ENCODE data around the gene PHRF1.

The PHRF1 gene

GRCh38 chr11:537622-538430 lies 38.4 kb upstream of the PHRF1 start:
- DNase-seq: no peak

GRCh38 chr11:538431-539051 lies 37.7 kb upstream of the PHRF1 start:
- DNase-seq: no peak

- no peak for DNase-seq
Measured at GRCh38 chr11:539971-540481, 36.2 kb upstream of the PHRF1 start.

DNA sequence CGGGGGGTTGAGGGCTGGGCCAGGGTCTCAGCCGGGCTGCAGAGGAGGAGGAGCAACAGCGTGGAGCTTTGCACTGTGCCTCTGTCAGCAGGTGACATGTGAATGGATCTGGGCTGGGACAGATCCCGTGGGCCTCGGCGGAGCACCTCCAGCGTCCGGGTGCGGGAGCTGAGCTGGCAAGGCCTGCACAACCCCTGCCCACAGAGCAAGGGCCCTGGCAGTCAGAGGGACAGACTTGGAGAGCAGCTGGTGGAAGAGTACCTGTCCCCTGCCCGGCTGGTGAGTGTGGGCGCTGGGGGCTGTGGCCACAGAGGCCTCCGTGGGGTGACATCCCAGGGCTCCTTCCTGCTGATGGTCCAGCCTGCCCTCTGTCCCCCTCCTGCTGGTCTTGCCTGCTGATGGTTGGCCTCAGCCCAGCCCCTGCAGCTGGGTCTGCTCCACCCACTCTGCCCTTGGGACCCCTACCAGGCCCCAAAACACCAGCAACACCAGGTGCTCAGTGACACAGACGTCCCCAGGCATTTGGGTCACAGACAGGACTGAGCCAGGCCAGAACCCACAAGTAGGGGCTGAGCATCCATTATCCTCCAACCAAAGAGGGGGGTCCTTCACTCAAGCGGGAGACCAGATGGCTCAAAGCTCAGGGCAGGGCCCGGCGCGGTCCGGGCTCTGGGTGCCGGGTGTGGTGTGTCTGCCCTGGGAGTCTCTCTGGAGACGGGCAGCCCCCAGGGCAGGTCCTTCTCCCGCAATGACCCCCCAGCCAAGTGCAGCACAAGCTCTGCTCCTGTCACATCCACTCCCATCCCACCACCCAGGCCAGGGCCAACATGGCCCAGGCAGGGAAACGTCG lies 35.5 kb upstream of the PHRF1 start:
- DNase-seq: no peak

- no peak for DNase-seq
Measured at GRCh38 chr11:541433-541885, 34.8 kb upstream of the PHRF1 start.

DNA sequence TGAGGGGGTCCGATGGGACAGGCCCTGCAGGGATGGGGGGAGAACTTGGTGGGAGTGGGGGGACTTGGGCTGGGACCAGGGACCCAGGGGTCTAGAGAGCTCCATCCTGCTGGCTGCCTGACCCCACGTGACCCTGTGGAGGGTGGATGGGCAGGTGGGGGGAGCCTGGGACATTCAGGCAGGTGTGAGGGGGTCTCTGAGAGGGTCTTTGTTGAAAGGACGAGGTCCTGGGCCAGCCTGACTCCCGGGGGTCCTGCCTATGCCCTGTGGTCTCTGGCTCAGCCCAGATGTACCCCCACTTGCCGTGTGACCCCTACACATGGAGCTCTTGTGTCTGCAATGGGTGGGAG lies 31.5 kb upstream of the PHRF1 start:
- DNase-seq: no peak

DNA sequence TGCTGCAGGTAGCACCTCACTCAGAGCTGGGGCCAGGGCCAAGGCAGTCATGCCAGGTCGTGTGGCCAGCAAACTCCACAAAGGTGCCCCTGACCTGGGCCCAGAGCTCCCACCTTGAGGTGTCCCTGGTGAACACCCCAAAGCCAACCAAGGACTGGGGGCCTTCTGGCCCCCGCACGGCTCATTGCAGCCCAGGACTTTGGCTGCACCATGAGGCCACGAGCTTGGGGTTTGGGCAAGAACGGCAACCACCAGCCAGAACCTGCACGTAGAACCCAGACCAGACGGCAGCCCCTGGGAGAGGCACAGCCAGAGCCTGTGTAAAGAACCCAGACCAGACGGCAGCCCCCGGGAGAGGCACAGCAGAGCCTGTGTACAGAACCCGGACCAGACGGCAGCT lies 31.1 kb upstream of the PHRF1 start:
- DNase-seq: no peak

DNA sequence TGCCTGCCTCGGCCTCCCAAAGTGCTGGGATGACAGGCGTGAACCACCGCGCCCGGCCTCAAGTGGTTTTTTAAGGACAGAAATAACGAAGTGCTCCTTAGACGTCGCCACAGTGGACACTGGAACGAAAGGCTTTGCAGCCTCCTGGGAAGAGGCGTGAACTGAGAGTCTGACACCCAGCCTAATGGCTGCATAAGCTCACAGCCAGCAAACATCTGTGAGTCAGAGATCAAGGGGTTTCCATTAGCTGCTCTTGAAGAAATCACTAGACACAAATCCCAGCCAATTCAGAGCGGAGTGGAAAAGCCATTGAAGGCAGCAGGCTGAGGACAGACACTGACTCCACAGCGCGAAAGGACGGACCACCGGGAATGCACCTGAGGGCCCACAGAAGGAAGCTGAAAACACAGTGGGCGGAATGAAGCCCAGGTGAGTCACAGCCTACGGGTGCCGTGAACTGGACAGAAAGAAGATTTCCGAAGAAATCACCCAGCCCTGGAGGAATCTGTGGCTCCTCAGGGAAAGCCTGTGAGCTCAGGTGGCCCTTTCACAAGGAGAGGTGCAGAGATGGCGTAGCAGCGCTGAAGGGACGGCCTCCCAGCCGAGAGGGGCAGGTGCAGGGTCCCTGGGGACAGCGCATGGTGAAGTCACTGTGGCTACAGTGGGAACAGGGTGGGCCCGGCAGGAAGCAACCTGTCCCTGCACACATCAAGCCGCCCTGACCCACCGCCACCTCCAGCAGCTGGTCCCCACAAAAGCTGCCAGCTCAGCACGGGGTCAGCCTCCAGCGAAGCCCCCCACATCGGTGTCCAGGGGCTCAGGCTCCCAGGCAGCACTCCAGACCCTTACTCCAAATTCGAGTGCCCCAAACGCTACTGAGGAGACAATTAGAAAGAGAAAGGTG lies 27.3 kb upstream of the PHRF1 start:
- no peak for DNase-seq

- DNase-seq: no peak
Measured at GRCh38 chr11:550021-550745, 26.1 kb upstream of the PHRF1 start.

- DNase-seq: no peak
Measured at GRCh38 chr11:550746-551085, 25.6 kb upstream of the PHRF1 start.

DNA sequence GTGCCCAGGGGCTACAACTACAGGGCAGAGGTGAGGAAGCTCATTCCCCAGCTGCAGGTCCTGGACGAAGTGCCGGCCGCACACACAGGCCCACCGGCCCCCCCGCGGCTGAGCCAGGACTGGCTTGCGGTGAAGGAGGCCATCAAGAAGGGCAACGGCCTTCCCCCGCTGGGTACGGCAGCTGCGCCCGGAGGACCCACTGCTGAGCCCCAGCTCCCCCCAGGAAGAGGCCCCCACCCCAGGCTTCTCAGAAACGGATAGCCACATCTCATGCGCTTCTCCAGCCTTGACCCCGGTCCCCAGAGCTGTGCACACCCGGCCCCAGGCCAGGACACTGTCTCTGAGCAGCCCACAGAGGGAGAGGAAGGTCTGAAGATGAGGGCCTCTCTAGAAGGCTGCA lies 25.1 kb upstream of the PHRF1 start:
- no peak for DNase-seq

GRCh38 chr11:551596-551995 lies 24.7 kb upstream of the PHRF1 start:
- DNase-seq: no peak

GRCh38 chr11:553083-553987 lies 22.9 kb upstream of the PHRF1 start:
- DNase-seq: no peak

DNA sequence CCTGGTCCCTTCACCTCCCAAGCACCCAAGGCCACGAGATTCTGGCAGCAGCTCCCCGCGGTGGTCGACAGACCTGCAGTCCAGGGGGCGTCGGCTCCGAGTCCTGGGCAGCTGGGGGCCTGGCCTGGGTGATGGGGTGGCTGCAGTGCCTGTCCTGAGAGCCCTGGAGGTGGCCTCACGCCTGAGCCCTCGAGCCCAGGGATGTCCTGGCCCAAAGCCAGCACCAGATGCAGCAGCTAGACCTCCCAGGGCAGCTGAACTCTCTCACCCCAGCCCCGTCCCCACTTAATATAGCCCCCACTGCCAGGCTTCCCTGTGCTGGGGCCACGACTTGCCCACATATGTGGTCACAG lies 22.3 kb upstream of the PHRF1 start:
- DNase-seq: no peak

DNA sequence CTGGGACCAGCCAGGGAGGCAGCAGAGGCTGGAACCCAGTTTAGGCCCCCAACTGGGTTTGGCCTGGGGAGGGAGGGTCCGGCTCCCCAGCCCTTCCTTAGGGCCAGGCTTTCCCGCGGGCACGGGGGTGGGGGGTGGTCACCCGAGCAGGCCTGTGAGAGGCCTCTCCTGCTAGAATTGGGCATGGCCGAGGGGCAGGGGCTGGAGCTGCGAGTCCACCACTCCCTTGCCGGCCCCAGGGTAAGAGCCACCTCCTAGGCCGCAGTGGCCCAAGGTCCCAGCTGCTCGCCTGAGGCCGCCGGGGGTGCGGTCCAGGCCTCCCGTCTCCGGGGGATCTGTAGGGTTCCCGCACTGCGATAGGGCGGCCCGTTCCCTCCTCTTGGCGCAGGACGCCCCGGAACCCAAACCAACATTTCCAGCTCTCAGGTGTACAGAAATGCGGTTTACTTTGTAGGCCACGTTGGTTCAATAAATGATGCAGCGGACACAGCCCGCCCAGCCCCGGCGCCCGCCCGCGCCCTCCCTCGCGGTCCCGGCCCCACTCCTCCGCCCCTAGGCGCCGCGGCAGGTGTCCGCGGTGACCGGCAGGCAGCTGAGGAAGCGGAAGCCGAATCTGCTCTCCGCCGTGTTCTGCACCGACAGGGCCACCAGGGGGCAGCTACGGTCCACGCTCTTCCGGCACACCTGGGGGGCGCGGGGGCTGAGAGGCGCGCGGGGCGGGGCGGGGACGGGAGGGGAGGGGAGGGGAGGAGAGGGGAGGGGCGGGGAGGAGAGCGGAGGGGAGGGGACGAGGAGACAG lies 21.6 kb upstream of the PHRF1 start:
- peak; percentile 79 for DNase-seq

GRCh38 chr11:555227-555779 lies 21.0 kb upstream of the PHRF1 start:
- no peak for DNase-seq

GRCh38 chr11:555780-556661 lies 20.2 kb upstream of the PHRF1 start:
- peak; percentile 56 for DNase-seq

- DNase-seq: no peak
Measured at GRCh38 chr11:556662-557256, 19.5 kb upstream of the PHRF1 start.

Data from hematopoietic multipotent progenitor cell treated with erythropoietin and hydrocortisone succinate and interleukin-3 and kit ligand, for 4 days (in vitro differentiated cells).